Mesenchymal stem cell (in vitro differentiated cells and primary cell): ENCODE data around the gene FURIN.
A peak's percentile ranks its signal among the peaks of the same experiment; 100 is the strongest.

Experiments used
- DNase-seq: peaks from one replicate; pipeline ENCODE4 v3.0.0-alpha.2; 2013
- H2AFZ ChIP-seq: one replicate; pipeline ENCODE4 v1.6.1; 2013; ENCODE audit warnings: low read depth, mild to moderate bottlenecking, control low read depth, inconsistent platforms, low read length, moderate library complexity
- H2AK5ac ChIP-seq: 2 replicates; pipeline ENCODE4 v1.6.1; 2013; ENCODE audit warnings: low read length, moderate library complexity, mild to moderate bottlenecking, inconsistent platforms; ENCODE audit not compliant: severe bottlenecking
- H2BK120ac ChIP-seq: one replicate; pipeline ENCODE4 v1.6.1; 2013; ENCODE audit warnings: low read depth, mild to moderate bottlenecking, inconsistent platforms, low read length, moderate library complexity
- H2BK12ac ChIP-seq, 2 experiments: one replicate each; pipeline ENCODE4 v1.6.1; 2013; ENCODE audit warnings: inconsistent platforms in 2 of 2, low read length in 2 of 2, mild to moderate bottlenecking in 2 of 2, moderate library complexity in 2 of 2, control low read depth in 1 of 2
- H2BK15ac ChIP-seq: one replicate; pipeline ENCODE4 v1.6.1; 2013; ENCODE audit warnings: mild to moderate bottlenecking, low read depth, inconsistent platforms; ENCODE audit not compliant: poor library complexity, severe bottlenecking
- H2BK5ac ChIP-seq: 2 replicates; pipeline ENCODE4 v1.6.1; 2013; ENCODE audit warnings: low read depth, mild to moderate bottlenecking, low read length, control low read depth, inconsistent platforms; ENCODE audit not compliant: poor library complexity, severe bottlenecking
- H3K14ac ChIP-seq, 2 experiments: one replicate each; pipeline ENCODE4 v1.6.1; 2013; ENCODE audit warnings: inconsistent platforms in 2 of 2, low read length in 2 of 2, control low read depth in 1 of 2, mild to moderate bottlenecking in 1 of 2, moderate library complexity in 1 of 2
- H3K18ac ChIP-seq, 2 experiments: one replicate each; pipeline ENCODE4 v1.6.1; 2013; ENCODE audit warnings: inconsistent platforms in 2 of 2, low read length in 2 of 2, control low read depth in 1 of 2, low read depth in 1 of 2, mild to moderate bottlenecking in 1 of 2
- H3K23ac ChIP-seq, 2 experiments: one replicate each; pipeline ENCODE4 v1.6.1; 2013; ENCODE audit warnings: inconsistent platforms in 2 of 2, low read length in 2 of 2, mild to moderate bottlenecking in 2 of 2, moderate library complexity in 2 of 2, control low read depth in 1 of 2
- H3K27ac ChIP-seq: 2 replicates; pipeline ENCODE4 v1.5.1; 2013; ENCODE audit warnings: mild to moderate bottlenecking, moderate library complexity, low read length, control low read depth, inconsistent platforms; ENCODE audit not compliant: poor library complexity, severe bottlenecking
- H3K27me3 ChIP-seq, 2 experiments: 2 replicates each; pipeline versions ENCODE4 v1.6.1 to v1.7.0; 2013; ENCODE audit warnings: low read length in 2 of 2, mild to moderate bottlenecking in 2 of 2, moderate library complexity in 2 of 2, control low read depth in 1 of 2, inconsistent platforms in 1 of 2; ENCODE audit not compliant: control insufficient read depth in 1 of 2, insufficient read depth in 1 of 2
- H3K36me3 ChIP-seq, 2 experiments: 2 replicates each; pipeline versions ENCODE4 v1.6.1 to v1.7.0; 2013; ENCODE audit warnings: low read length in 2 of 2, control low read depth in 1 of 2, inconsistent platforms in 1 of 2, low read depth in 1 of 2, mild to moderate bottlenecking in 1 of 2; ENCODE audit not compliant: insufficient read depth in 2 of 2, control insufficient read depth in 1 of 2
- H3K4ac ChIP-seq, 2 experiments: one replicate each; pipeline ENCODE4 v1.6.1; 2013; ENCODE audit warnings: inconsistent platforms in 2 of 2, low read length in 2 of 2, mild to moderate bottlenecking in 2 of 2, moderate library complexity in 2 of 2, control low read depth in 1 of 2, low read depth in 1 of 2
- H3K4me1 ChIP-seq: 2 replicates; pipeline ENCODE4 v1.6.1; 2013; ENCODE audit warnings: low read depth, low read length, control low read depth; ENCODE audit not compliant: control insufficient read depth, insufficient read depth
- H3K4me2 ChIP-seq: 2 replicates; pipeline ENCODE4 v1.6.1; 2013; ENCODE audit warnings: low read length, mild to moderate bottlenecking, inconsistent platforms; ENCODE audit not compliant: poor library complexity, severe bottlenecking
- H3K4me3 ChIP-seq, 2 experiments: 2 replicates each; pipeline versions ENCODE4 v1.5.1 to v1.7.0; 2013; ENCODE audit warnings: low read length in 2 of 2, mild to moderate bottlenecking in 2 of 2, control low read depth in 1 of 2, low read depth in 1 of 2; ENCODE audit not compliant: insufficient read depth in 1 of 2
- H3K79me1 ChIP-seq: replicated peaks from 2 replicates; pipeline ENCODE4 v1.6.1; 2013; ENCODE audit warnings: mild to moderate bottlenecking, control low read depth, low read length, inconsistent platforms; ENCODE audit not compliant: poor library complexity, severe bottlenecking
- H3K9ac ChIP-seq: 2 replicates; pipeline ENCODE4 v1.7.0; 2013; ENCODE audit warnings: mild to moderate bottlenecking, low read length, moderate library complexity
- H3K9me3 ChIP-seq: 2 replicates; pipeline ENCODE4 v1.7.0; 2013; ENCODE audit warnings: mild to moderate bottlenecking, low read length; ENCODE audit not compliant: control insufficient read depth
- H4K8ac ChIP-seq: one replicate; pipeline ENCODE4 v1.6.1; 2013; ENCODE audit warnings: inconsistent platforms, mild to moderate bottlenecking, low read length, moderate library complexity
- H4K91ac ChIP-seq: one replicate; pipeline ENCODE4 v1.6.1; 2013; ENCODE audit warnings: mild to moderate bottlenecking, low read length, inconsistent platforms
- WGBS: methylation state at CpG from one replicate; pipeline ENCODE4 v1.1.7; 2013; ENCODE audit warnings: mixed read lengths; 5-methylcytosine and 5-hydroxymethylcytosine counted together

The FURIN gene

DNA sequence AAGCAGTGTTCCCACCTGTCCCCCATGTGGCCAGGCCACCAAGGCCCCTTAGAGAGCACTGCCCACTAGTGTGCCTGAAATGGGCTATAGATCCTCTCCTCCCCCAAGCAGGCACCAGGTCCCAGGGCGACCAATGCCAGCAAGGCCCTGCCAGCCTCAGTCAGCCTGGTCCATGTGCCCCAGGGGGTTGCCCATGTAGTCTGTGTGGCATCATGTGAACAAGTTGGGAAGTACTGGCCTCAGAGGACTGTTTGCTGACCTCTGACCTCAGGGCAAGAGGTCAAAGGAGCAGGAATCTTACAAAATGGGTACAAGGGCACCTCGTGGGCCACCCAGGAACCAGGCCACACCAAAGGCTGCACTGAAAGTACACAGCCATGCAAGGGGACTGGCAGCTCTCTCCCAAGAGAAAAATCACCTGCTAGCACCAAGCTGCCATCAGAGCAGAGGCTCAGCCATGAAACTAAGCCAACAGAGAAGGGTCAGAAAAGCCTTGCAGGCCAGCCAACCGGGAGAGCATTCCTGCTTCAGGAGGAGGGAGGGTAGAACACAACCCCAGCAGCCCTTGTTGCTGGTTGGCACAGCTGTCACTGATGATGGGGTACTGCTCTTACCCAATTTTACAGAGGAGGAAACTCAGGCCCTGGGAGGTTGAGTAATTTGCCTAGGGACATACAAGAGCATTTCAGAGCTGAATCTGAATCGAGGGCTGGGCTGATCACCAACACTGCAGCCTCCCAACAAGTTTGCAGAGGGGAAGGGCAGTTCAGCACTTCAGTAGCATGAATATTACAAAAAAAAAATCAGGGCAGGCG, 5.2 kb upstream of the FURIN start:
- H3K23ac ChIP-seq = no peak overlapping the region
- no peak overlapping the region for H3K14ac ChIP-seq
- no peak overlapping the region for H3K27ac ChIP-seq
- H2BK12ac ChIP-seq = peak overlapping the region in 1 of 2 experiments; percentile 49
- no peak overlapping the region for H2BK120ac ChIP-seq
- no peak overlapping the region for H2AFZ ChIP-seq
- H3K4me1 ChIP-seq = peaks cover 8% of the 10 kb centered on the region
- no peaks in the 10 kb centered on the region for H3K9me3 ChIP-seq
- no peaks in the 10 kb centered on the region for H3K79me1 ChIP-seq
- DNase-seq = no peak
- peak overlapping the region in 1 of 2 experiments; percentile 11 for H3K18ac ChIP-seq
- H4K91ac ChIP-seq = no peak overlapping the region
- no peak overlapping the region for H2BK5ac ChIP-seq
- H2AK5ac ChIP-seq = no peak overlapping the region
- no peak overlapping the region for H3K4me3 ChIP-seq
- H3K4ac ChIP-seq = no peak overlapping the region
- H3K4me2 ChIP-seq = no peak overlapping the region
- H3K9ac ChIP-seq = no peak overlapping the region
- no peak overlapping the region for H4K8ac ChIP-seq
- H2BK15ac ChIP-seq = peak overlapping the region; percentile 3
- no peaks in the 10 kb centered on the region for H3K27me3 ChIP-seq
- 93% methylated on average over 5 of the region's 5 CpGs for WGBS
- H3K36me3 ChIP-seq = no peaks in the 10 kb centered on the region

DNA sequence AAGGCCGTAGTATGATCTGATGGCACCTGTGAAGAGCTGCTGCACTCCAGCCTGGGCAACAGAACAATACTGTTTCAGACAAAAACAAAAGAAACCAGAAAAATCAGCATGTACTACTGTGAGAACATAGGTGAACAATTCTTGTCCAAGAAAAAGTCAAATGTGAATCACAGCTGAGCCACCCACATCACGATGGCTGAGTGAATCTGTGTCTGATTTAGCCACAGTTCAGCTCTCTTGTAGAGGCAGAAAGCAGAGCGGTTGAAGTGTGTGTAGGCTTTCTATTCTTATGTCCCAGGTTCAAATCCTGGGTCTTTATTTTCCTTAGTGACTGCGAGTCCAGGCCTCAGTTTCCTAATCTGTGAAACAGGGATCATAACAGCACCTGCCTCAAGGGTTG, 4.4 kb upstream of the FURIN start:
- H3K18ac ChIP-seq = no peak overlapping the region

DNA sequence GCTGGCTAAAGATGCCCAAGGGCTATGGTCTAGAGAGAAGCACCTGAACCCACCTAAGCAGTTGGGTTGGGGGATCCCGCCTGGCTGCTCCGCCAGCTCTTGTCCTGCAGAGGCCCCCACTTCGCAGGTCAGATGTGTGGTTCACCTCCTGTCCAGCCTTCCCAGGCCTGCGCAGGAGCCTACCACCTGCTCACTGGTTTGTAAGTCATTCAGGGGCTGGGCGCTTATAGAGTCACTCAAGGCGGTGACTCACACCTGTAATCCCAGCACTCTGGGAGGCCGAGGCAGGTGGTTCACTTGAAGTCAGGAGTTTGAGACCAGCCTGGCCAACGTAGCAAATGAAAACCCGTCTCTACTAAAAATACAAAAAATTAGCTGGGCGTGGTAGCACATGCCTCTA, 3.9 kb upstream of the FURIN start:
- 87% methylated on average over 10 of the region's 10 CpGs for WGBS
- H3K18ac ChIP-seq = no peak overlapping the region
- H2BK12ac ChIP-seq = no peak overlapping the region
- H3K4ac ChIP-seq = no peak overlapping the region
- no peaks in the 10 kb centered on the region for H3K27me3 ChIP-seq
- peaks cover 15% of the 10 kb centered on the region for H3K4me1 ChIP-seq
- H4K91ac ChIP-seq = no peak overlapping the region
- H3K4me3 ChIP-seq = no peak overlapping the region
- DNase-seq = no peak
- H2AK5ac ChIP-seq = no peak overlapping the region
- no peak overlapping the region for H3K4me2 ChIP-seq
- no peak overlapping the region for H3K23ac ChIP-seq
- H2AFZ ChIP-seq = no peak overlapping the region
- H2BK120ac ChIP-seq = no peak overlapping the region
- H3K14ac ChIP-seq = no peak overlapping the region
- H2BK15ac ChIP-seq = peak overlapping the region; percentile 46
- H3K79me1 ChIP-seq = no peaks in the 10 kb centered on the region
- no peak overlapping the region for H2BK5ac ChIP-seq
- H3K9me3 ChIP-seq = no peaks in the 10 kb centered on the region
- no peaks in the 10 kb centered on the region for H3K36me3 ChIP-seq
- H3K9ac ChIP-seq = no peak overlapping the region
- H3K27ac ChIP-seq = no peak overlapping the region
- H4K8ac ChIP-seq = no peak overlapping the region

More for the DNA sequence above, 4.4 kb upstream of the FURIN start:
- Histone ChIP-seq H3K79me1 (no peaks in the 10 kb centered on the region), H2AK5ac (no peak overlapping the region), H2BK15ac (no peak overlapping the region), H3K9ac (no peak overlapping the region), H2BK120ac (no peak overlapping the region), H3K4ac (no peak overlapping the region), H3K36me3 (no peaks in the 10 kb centered on the region), H3K4me2 (no peak overlapping the region), H2BK5ac (no peak overlapping the region), H3K4me3 (peak overlapping the region in 1 of 2 experiments; percentile 26), H3K14ac (no peak overlapping the region), H3K27ac (no peak overlapping the region), H2AFZ (no peak overlapping the region), H4K8ac (no peak overlapping the region), H3K23ac (no peak overlapping the region), H3K9me3 (no peaks in the 10 kb centered on the region), H3K4me1 (peaks cover 15% of the 10 kb centered on the region), H2BK12ac (no peak overlapping the region), H4K91ac (no peak overlapping the region), H3K27me3 (no peaks in the 10 kb centered on the region)
- WGBS = 96% methylated on average over 4 of the region's 4 CpGs
- DNase-seq = no peak

DNA sequence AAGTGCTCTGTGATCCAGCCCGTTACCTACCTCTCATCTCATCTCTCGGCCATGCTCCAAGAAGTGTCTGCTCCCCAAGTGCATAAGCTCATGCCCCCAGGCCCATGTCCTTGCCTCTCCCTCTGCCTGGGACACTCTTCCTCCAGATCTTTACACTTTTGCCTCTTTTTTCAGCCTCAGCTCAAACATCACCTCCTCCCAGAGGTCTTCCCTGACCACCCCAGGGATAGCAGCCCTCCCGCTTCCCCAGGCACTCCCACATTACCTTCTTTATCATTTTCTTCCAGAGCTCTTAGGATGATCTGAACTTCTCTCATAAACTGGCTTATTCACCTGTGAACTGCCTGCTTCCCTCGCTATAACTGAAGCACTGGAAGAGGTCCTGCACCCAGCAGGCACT, 2.7 kb upstream of the FURIN start:
- Histone ChIP-seq H3K79me1 (no peaks in the 10 kb centered on the region), H3K14ac (no peak overlapping the region), H2AK5ac (no peak overlapping the region), H4K91ac (no peak overlapping the region), H2BK15ac (no peak overlapping the region), H2BK12ac (no peak overlapping the region), H3K9me3 (no peaks in the 10 kb centered on the region), H3K4me1 (peaks cover 20% of the 10 kb centered on the region), H3K18ac (no peak overlapping the region), H3K27ac (no peak overlapping the region), H3K27me3 (no peaks in the 10 kb centered on the region), H3K9ac (no peak overlapping the region), H2AFZ (no peak overlapping the region), H3K23ac (no peak overlapping the region), H3K4ac (no peak overlapping the region), H2BK120ac (no peak overlapping the region), H4K8ac (no peak overlapping the region), H2BK5ac (no peak overlapping the region), H3K4me3 (no peak overlapping the region), H3K4me2 (no peak overlapping the region), H3K36me3 (no peaks in the 10 kb centered on the region)
- 95% methylated on average over 4 of the region's 4 CpGs for WGBS
- no peak for DNase-seq
